Activated T-cell treated with anti-CD3 and anti-CD28 coated beads for 4 hours (primary cell): ENCODE data around the gene SYT6.

Experiments
- DNase-seq: peaks from one replicate; pipeline ENCODE4 v3.0.0-alpha.2; 2020

Gene SYT6, protein sequence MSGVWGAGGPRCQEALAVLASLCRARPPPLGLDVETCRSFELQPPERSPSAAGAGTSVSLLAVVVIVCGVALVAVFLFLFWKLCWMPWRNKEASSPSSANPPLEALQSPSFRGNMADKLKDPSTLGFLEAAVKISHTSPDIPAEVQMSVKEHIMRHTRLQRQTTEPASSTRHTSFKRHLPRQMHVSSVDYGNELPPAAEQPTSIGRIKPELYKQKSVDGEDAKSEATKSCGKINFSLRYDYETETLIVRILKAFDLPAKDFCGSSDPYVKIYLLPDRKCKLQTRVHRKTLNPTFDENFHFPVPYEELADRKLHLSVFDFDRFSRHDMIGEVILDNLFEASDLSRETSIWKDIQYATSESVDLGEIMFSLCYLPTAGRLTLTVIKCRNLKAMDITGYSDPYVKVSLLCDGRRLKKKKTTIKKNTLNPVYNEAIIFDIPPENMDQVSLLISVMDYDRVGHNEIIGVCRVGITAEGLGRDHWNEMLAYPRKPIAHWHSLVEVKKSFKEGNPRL

DNA sequence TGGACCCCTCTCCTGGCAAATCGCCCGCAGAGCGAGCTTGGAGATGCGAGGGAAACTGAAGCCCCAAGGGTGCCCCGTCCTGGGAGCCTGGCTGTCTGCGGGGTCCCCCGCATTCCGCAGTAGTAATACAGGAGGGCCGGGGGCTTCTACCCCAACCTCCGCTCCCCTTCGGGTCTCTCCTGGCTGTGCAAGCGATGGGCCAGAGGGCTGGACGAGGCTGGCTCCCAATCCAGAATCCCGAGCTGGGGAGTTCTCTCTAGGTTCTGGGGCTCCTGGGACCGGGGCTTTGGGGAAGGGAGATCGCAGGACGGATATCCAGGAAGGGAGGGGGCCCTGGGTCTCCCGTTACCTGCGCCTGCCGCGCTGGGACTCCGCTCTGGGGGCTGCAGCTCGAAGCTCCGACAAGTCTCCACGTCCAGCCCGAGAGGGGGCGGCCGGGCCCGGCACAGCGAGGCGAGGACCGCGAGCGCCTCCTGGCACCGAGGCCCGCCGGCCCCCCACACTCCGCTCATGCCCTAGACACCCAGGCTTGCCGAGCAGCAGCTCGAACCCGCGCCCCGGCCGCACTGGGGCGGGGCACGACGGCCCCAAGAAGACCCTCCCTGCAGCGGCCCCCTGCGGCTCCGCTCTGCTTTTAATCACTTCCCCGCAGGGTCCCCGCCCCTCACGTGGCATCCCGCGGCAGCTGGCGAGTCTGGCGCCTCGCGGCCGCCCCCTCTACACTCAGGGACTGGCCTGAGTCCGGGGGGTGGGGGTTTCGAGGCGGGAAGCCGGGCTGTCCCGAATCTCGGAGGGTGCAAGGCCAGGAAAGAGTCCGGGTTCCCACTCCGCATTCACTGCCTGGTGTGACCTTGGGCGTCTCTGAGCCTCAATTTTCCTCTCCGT lies at the start of gene SYT6:
SYT6 (minus strand) TSS at position 609 of the 885 bp plus-strand sequence; CDS start at position 512, 97 bp downstream.
- DNase-seq = no peak

- no peak for DNase-seq
These were observed 47.8 kb upstream of the SYT6 start for GRCh38 chr1:114201486-114201885.

DNA sequence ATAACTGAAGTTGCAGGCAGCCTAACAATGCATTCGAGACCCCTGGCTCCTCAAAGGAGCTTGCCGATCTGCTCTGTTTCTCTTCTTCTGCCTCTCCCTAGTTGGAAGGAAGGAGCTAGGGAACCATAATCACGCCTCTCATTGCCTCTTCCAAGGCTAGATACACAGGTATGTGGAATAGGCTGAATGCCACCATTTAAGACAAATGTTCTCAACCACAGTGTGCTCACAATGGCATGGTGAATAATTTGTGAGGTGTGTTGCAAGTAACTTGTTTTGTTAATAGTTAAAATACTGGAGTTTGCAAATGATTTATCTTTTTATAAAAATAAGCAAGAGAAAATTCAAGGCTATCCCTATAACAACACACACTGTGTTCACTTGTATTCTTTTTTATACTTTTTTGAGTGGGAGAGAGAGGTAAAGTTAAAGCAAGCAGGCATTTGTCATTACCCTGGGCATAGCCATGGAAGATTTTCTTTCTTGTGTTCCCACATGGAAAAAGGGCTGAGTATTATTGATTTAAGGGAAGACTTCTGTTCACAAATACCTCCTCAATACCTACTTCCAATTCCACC lies 45.4 kb upstream of the SYT6 start:
- no peak for DNase-seq

DNA sequence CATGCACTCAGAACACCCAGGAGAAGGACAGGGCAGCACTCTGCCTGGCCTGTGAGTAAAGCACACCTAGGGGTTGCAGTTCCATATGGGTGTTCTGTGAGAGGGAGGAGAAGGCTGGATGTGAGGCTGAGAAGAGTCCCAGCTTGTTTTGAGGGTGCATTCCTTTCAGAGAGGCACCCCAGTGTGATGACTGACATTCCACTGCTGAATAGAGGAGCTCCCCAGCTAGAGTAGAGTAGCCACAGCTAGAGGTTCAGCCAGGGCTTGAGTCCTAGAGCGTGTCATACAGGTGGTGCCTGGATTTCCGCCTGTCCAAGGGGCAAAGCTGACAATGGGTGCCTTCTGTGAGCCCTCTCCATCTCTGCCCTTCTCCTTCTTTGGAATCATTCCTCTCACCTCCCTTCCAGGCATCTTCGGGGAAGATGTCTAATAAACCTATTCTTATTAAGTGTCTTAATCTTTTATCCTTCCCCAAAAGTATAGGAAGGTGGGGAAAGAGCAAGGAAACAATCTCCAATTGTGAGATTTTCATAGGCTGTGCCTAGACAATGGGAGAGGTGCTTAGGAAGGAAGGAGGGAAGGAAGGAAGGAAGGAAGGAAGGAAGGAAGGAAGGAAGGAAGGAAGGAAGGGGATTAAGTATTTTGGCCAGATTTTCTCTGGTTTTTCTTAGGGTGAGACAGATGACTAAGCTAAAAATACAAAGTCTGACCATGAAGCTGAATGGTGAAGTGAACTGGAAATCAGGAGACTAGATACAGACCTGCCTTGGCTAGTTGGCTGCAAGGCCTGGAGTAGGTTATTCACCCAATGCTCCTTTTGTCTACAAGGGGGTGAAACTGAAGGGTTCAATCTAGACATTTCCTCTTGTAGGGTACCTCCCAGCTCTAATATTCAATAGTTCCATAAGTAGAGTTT lies 43.6 kb upstream of the SYT6 start:
- no peak for DNase-seq

DNA sequence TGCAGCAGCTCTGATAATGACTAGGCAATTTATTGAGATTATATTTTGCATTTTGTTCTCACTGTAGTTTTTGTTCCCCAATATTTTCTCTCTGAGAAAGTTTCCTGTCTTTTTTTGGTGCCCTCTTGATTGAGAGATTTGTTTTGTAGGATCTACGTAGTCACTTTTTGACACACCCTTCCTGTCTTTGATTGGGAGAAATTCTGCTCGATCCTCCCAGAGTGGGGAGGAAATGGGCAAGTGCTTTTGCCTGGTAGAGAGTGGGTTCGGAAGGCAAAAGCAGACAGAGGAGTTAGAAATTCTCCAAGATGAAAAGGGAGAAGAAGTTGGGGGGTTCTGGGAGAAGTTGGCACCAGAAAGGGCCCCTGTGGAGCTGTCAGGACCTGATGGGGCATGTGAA lies 42.1 kb upstream of the SYT6 start:
- no peak for DNase-seq

- DNase-seq = no peak
These were observed 38.7 kb upstream of the SYT6 start for GRCh38 chr1:114192328-114192727.

DNA sequence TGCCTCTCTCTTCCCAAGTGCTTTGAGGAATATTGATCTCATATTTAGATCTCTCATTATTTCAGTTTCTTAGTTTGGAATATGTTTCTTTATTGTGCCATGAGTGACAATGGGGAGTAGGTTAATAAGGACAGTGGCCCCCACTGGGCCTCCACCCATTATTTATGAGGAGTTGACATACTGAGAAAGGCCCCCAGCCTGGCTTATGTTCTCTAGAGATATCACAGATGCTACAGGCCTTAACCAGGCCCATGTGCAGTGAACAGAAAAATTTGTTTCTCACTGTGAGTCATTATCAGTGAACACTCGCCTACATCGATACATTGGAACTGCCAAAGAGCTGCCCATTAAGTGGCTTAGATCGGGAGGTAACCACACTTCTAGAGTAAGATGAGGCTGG lies 35.7 kb upstream of the SYT6 start:
- DNase-seq = no peak

- DNase-seq = no peak
These were observed 27.7 kb upstream of the SYT6 start for GRCh38 chr1:114181356-114181755.

- no peak for DNase-seq
These were observed 27.1 kb upstream of the SYT6 start for GRCh38 chr1:114180742-114181141.

DNA sequence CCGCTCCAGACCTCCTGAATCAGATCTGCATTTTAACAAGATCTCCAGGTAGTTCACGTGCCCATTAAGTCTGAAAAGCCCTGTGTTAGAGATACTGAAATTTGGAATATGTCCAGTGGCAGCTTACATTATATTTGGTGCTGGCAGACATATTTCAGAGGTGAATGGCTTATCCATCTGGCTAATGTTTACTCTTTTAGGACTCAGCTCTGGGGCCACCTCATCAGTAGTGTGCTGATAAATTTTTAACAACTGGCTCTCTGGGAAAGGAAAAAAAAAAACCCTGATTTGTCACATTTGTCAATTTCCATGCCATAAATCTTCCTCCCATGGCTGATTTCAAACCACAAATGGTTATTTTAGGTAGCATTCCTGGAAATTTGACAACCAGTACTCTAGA lies 25.3 kb upstream of the SYT6 start:
- DNase-seq = no peak

DNA sequence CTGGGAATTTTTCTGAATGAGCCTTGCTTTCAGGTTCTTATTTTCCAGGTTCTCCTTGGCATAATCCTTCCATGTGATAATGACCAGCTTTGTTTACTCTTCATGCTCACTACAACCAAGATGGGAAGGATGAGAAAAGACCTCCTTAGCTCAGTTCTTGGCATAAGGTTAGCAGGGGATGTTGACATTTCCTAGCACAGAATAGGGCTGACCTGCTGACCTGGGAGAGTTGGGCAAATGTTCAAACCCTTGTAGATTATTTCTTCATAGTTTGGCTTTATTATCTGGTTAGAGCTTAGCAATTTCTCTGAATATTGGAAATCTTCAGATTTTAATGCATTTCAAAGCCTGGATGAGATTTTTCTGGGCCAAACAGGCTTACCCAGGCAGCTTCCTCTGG lies 23.6 kb upstream of the SYT6 start:
- DNase-seq = no peak

- DNase-seq = no peak
These were observed 22.7 kb upstream of the SYT6 start for GRCh38 chr1:114176366-114176765.

- no peak for DNase-seq
These were observed 20.0 kb upstream of the SYT6 start for GRCh38 chr1:114173680-114174079.

- no peak for DNase-seq
These were observed 15.8 kb upstream of the SYT6 start for GRCh38 chr1:114169509-114169908.

DNA sequence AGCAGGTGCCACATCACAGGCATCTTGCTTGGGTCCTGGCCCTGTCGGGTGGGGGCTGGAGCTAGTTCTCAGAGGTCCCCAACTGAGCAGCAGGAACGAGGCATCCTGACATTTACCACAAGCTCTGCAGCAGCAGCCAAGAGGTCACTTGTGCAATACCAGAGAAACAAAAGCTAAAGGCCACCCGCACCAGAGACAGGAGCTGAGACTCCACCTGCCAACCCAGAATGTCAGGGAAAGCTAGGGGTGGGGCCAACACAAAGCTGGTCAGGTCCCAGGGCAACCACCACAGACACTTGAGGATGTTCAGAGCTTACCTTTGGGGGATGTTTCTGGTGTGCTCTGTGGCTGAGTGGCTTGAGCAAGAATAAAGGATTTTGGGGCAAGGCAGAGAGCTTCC lies 13.6 kb upstream of the SYT6 start:
- no peak for DNase-seq

- no peak for DNase-seq
These were observed 11.3 kb upstream of the SYT6 start for GRCh38 chr1:114164840-114165543.

DNA sequence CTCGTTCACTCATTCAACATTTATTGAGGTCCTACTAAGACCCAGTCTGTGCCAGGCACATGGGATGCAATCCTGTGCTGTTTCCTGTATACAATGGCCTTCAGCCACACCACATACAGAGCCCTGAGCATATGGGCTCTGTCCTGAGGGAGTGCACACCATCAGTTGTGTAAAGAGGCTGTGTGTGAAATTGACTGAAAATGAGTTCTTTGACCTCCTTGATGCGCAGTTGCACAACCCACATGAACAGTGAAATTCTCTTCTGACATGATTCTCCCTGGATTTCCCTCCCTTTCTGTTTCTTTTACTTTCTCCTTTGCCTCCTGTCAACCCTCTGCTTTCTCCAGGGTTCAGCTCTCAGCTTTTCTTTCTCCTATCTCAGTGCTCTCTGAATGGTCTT lies 6.3 kb upstream of the SYT6 start:
- DNase-seq = no peak

DNA sequence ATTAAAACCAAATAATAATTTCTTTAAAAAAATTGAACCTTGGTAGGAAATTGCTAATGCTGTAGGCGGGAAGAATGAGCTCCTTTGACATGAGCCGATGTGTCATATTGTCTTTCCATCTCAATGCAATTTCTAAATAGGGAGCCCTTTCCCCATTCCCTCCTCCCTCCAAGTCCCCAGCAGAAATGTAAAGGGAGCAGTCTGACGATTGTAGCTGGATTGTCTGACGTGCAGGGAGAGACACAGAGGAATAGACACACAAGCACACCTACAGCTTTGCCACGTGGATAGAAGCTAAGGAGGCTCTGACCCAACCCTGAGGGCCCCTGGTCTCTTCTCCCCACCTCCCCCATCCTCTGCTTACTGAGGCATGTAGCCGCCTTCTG lies 3.6 kb upstream of the SYT6 start:
- DNase-seq = no peak

DNA sequence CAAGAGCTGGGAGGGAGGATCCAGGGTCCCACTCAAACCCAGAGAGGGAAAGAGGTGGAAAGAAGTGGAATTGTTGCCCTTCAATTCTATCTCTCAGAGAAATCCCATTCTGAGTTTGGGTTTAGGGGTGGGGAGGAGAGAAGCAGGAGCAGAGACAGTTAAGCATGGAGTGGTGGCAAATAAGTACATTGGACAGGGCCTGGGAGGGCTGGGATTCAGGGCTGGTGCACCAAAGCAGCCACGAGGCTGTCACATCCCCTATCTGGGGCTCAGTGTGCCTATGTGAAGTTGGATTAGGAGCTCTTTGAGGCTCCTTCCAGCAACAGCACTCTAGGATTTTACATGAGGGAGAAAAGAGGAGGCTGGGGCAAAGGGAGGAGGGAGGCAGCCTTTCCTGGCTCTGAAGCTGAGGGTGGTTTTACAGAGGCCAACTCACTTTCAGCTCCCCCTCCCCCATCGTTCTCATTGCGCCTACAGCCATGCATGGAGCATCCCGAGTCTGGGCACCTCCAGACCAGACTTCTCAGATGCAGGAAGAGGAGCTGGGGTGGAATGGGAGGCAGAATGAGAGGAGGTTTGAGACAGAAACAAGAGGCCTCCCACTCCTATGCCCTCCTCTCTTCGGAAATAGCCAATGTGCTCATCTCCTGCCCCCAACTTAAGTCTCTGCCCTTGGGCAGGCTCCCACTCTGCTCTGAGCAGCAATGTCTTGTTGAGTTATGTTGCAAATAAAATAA lies 3.0 kb upstream of the SYT6 start:
- DNase-seq = no peak

DNA sequence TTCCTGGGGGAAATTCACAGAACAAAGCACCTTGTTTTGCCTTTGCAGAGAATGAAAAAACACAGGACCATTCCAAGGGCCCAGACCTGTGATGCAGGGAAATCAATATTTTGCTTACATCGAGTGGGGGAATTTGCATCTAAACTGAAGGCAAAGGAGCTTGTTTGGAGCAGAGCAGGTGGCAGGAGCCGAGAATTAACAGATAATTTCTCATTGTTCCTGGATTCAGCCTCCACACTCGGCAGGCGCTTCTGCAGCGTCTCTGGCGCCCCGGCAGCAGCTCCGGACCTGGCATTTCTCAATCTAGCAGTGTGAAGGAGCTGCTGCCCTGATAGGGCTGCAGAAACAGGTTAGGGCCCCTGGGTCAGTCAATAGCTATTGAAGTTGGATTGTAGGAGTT lies 2.0 kb upstream of the SYT6 start:
- no peak for DNase-seq

- DNase-seq = no peak
These were observed 1.3 kb upstream of the SYT6 start for GRCh38 chr1:114154963-114155322.
